Smooth muscle cell (in vitro differentiated cells): Measurements from ENCODE around the gene ZRANB3. TPM values are rescaled to one million over a fixed set of nuclear protein-coding genes. Genes with fewer than 3 reads are reported as not detected.
"Not testable (repeated sequence)": the region's sequence is repeated elsewhere in the genome, so short reads cannot be mapped to it uniquely, and the experiment has no call there.

Experiments used
- DNase-seq: peaks from one replicate; lab custom pipeline; 2025; ENCODE audit not compliant: unreplicated experiment; lab: John Stamatoyannopoulos, UW
- H2AFZ ChIP-seq: fragments of 200-600 bp; sonication (generic); 2 replicates; pipeline ENCODE4 v1.6.0; 2016; ENCODE audit warnings: antibody characterized with exemption, low read depth, mild to moderate bottlenecking
- H3F3A ChIP-seq: fragments of 200-600 bp; sonication (generic); 2 replicates; pipeline ENCODE4 v1.6.0; 2017; ENCODE audit warnings: antibody characterized with exemption, low read depth
- H3K27ac ChIP-seq: fragments of 200-600 bp; sonication (generic); 2 replicates; pipeline ENCODE4 v1.5.1; 2016; ENCODE audit warnings: low read depth, mild to moderate bottlenecking
- H3K27me3 ChIP-seq: fragments of 200-600 bp; sonication (generic); 2 replicates; pipeline ENCODE4 v1.6.1; 2016; ENCODE audit warnings: low read depth, mild to moderate bottlenecking
- H3K36me3 ChIP-seq: fragments of 200-600 bp; sonication (generic); 2 replicates; pipeline ENCODE4 v1.5.1; 2016; ENCODE audit warnings: low read depth
- H3K4me1 ChIP-seq: fragments of 200-600 bp; sonication (generic); 2 replicates; pipeline ENCODE4 v1.5.1; 2016; ENCODE audit warnings: low read depth
- H3K4me2 ChIP-seq: fragments of 200-600 bp; sonication (generic); 2 replicates; pipeline ENCODE4 v1.6.0; 2016; ENCODE audit warnings: mild to moderate bottlenecking
- H3K4me3 ChIP-seq: fragments of 200-600 bp; sonication (generic); 2 replicates; pipeline ENCODE4 v1.5.1; 2016; ENCODE audit warnings: mild to moderate bottlenecking
- H3K79me2 ChIP-seq: fragments of 200-600 bp; sonication (generic); 2 replicates; pipeline ENCODE4 v1.6.0; 2016; ENCODE audit warnings: low read depth, mild to moderate bottlenecking
- H3K9ac ChIP-seq: fragments of 200-600 bp; sonication (generic); 2 replicates; pipeline ENCODE4 v1.6.0; 2016; ENCODE audit warnings: low read depth
- H3K9me3 ChIP-seq: fragments of 200-600 bp; sonication (generic); replicated peaks from 2 replicates; pipeline ENCODE4 v1.5.1; 2016; ENCODE audit warnings: low read depth
- H4K20me1 ChIP-seq: fragments of 200-600 bp; sonication (generic); 2 replicates; pipeline ENCODE4 v1.6.0; 2016; ENCODE audit warnings: low read depth
- CTCF ChIP-seq: fragments of 200-600 bp; sonication (generic); IDR thresholded peaks from 2 replicates; pipeline ENCODE4 v1.5.1; 2017; ENCODE audit warnings: borderline replicate concordance, mild to moderate bottlenecking, antibody characterized with exemption; ENCODE audit not compliant: insufficient read depth, poor library complexity, severe bottlenecking
- WGBS: methylation state at CpG from one replicate; pipeline ENCODE4 v1.1.7; 2016; ENCODE audit warnings: low lambda C conversion rate; 5-methylcytosine and 5-hydroxymethylcytosine counted together
- polyA plus RNA-seq: library from polyadenylated mRNA; unstranded; fragments of >200 nt; fragmentation: Nextera tagmentation; extraction: Ambion mirVana; gene quantifications from 2 replicates; pipeline ENCODE4 v1.2.1, GENCODE V29; 2016
- total RNA-seq: library from RNA; depleted of rRNA; stranded (reverse); fragments of >200 nt; gene quantifications from 2 replicates; pipeline ENCODE4 v1.2.3, GENCODE V29; 2014

The ZRANB3 gene
- total and polyA plus RNA-seq, 2 experiments from 2014 or later, result 1.9 to 4.1 TPM

GRCh38 chr2:135124924-135125886 is 405.8 kb downstream of the ZRANB3 start:
- Histone ChIP-seq H3F3A (no peaks in the 10 kb centered on the region), H3K27ac (peak overlapping the region; percentile 86)

DNA sequence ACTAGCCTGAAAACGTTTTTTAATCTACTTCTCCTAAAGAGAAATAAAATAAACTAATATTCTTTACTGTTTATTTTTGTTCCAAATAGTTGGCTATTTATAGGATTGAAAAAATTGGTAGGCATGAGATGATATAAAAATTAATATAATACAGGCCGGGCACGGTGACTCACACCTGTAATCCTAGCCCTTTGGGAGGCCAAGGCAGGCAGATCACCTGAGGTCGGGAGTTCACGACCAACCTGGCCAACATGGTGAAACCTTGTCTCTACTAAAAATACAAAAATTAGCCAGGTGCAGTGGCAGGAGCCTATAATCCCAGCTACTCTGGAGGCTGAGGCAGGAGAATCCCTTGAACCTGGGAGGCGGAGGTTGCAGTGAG is 409.4 kb downstream of the ZRANB3 start:
- H3K4me2 ChIP-seq, DNase-seq, H3K27me3 ChIP-seq, H4K20me1 ChIP-seq, H3K4me3 ChIP-seq, H3K9me3 ChIP-seq, H3K27ac ChIP-seq, H3K36me3 ChIP-seq, H2AFZ ChIP-seq, H3K79me2 ChIP-seq, H3F3A ChIP-seq, H3K9ac ChIP-seq, H3K4me1 ChIP-seq: not testable (repeated sequence)
- WGBS, result 97% methylated on average over 6 of the region's 6 CpGs

More at GRCh38 chr2:135124924-135125886, 405.8 kb downstream of the ZRANB3 start:
- WGBS, result 88% methylated on average over 1 of the region's 1 CpG
- Histone ChIP-seq H3K4me2 (no peak overlapping the region), H2AFZ (no peak overlapping the region), H3K4me1 (no peaks in the 10 kb centered on the region), H3K4me3 (no peak overlapping the region), H3K9ac (peak overlapping the region; percentile 48), H4K20me1 (no peaks in the 10 kb centered on the region), H3K36me3 (peaks cover 18% of the 10 kb centered on the region), H3K79me2 (no peaks in the 10 kb centered on the region), H3K9me3 (no peaks in the 10 kb centered on the region), H3K27me3 (no peaks in the 10 kb centered on the region)
- DNase-seq, result no peak
- no peak for TF ChIP-seq CTCF

- no peaks in the 10 kb centered on the region for H3K4me1 ChIP-seq
- WGBS, result 99% methylated on average over 2 of the region's 2 CpGs
- TF ChIP-seq CTCF, result no peak
Measured at GRCh38 chr2:135121016-135121657, 409.9 kb downstream of the ZRANB3 start.

GRCh38 chr2:135119582-135119981 is 411.4 kb downstream of the ZRANB3 start:
- no peaks in the 10 kb centered on the region for H3K27me3 ChIP-seq
- H3F3A ChIP-seq, result no peaks in the 10 kb centered on the region
- no peak overlapping the region for H3K27ac ChIP-seq
- H3K4me3 ChIP-seq, result no peak overlapping the region
- no peak for DNase-seq
- no peaks in the 10 kb centered on the region for H4K20me1 ChIP-seq
- H3K9ac ChIP-seq, result no peak overlapping the region
- H3K79me2 ChIP-seq, result no peaks in the 10 kb centered on the region
- no peak for TF ChIP-seq CTCF
- H3K36me3 ChIP-seq, result peaks cover 3% of the 10 kb centered on the region
- H2AFZ ChIP-seq, result no peak overlapping the region
- H3K9me3 ChIP-seq, result no peaks in the 10 kb centered on the region
- H3K4me2 ChIP-seq, result no peak overlapping the region
- no peaks in the 10 kb centered on the region for H3K4me1 ChIP-seq

More at GRCh38 chr2:135121016-135121657, 409.9 kb downstream of the ZRANB3 start:
- H3K36me3 ChIP-seq, result peaks cover 4% of the 10 kb centered on the region
- H3K4me3 ChIP-seq, result no peak overlapping the region
- H3K79me2 ChIP-seq, result no peaks in the 10 kb centered on the region
- no peak overlapping the region for H3K27ac ChIP-seq
- H3K9me3 ChIP-seq, result no peaks in the 10 kb centered on the region
- H2AFZ ChIP-seq, result no peak overlapping the region
- H3K27me3 ChIP-seq, result no peaks in the 10 kb centered on the region
- no peak overlapping the region for H3K9ac ChIP-seq
- H4K20me1 ChIP-seq, result no peaks in the 10 kb centered on the region
- H3K4me2 ChIP-seq, result no peak overlapping the region
- no peak for DNase-seq
- no peaks in the 10 kb centered on the region for H3F3A ChIP-seq
